ENCODE measurements around the gene PCDHGB7. TPM values are rescaled to one million over a fixed set of nuclear protein-coding genes. Genes with fewer than 3 reads are reported as not detected.

The PCDHGB7 gene
- total RNA-seq, 1 experiment from 2014 or later = 0.54 TPM

GRCh38 chr5:141465351-141465750, 47.9 kb downstream of the PCDHGB7 start:
- Histone ChIP-seq H2AFZ (ENCODE audit: low read depth, low read length, poor library complexity, severe bottlenecking) (no peak overlapping the region), H3K9me3 (ENCODE audit: control insufficient read depth in 1 of 2, insufficient read depth in 1 of 2, low read depth in 1 of 2, low read length in 2 of 2) (no peaks in the 10 kb centered on the region), H3K27me3 (ENCODE audit: insufficient read depth, low read length) (no peaks in the 10 kb centered on the region), H3K36me3 (ENCODE audit: control insufficient read depth in 1 of 2, insufficient read depth in 2 of 2, low read length in 2 of 2) (no peaks in the 10 kb centered on the region), H3K4me3 (replicated peaks in 1 of 2; ENCODE audit: low read depth in 1 of 2, low read length in 2 of 2) (no peak overlapping the region), H3K4me2 (ENCODE audit: low read length) (no peak overlapping the region), H3K9ac (ENCODE audit: low read length) (no peak overlapping the region), H3K27ac (ENCODE audit: low read depth, low read length) (no peak overlapping the region), H4K20me1 (ENCODE audit: insufficient read depth) (no peaks in the 10 kb centered on the region), H3K79me2 (ENCODE audit: insufficient read depth, low read length) (no peaks in the 10 kb centered on the region), H3K9me2 (ENCODE audit: insufficient read depth) (no peaks in the 10 kb centered on the region), H3K4me1 (ENCODE audit: control insufficient read depth in 1 of 2, insufficient read depth in 2 of 2, low read length in 2 of 2) (no peaks in the 10 kb centered on the region)
- intact Hi-C loops (cut with micrococcal nuclease) = no loop called here
- ChIA-PET CTCF (no interaction called here), RAD21 (ENCODE audit: low non-redundant PET in 1 of 2, low total read pairs in 2 of 2, uncharacterized antibody in 2 of 2, unreplicated experiment in 2 of 2) (no interaction called here), POLR2A (no interaction called here)
- ATAC-seq (no peak), DNase-seq (ENCODE audit: low read depth, low spot score) (no peak)
- TF ChIP-seq FOSL1 (IDR thresholded peaks at IDR 0.05; ENCODE audit: low read depth) = no peak
- TF ChIP-seq ZBTB33 (IDR thresholded peaks at IDR 0.05; ENCODE audit: extremely low read depth, insufficient replicate concordance, low read length) = no peak
- no peak for TF ChIP-seq EZH2 (IDR thresholded peaks at IDR 0.05)
- no peak for TF ChIP-seq CEBPB (IDR thresholded peaks at IDR 0.05; ENCODE audit: low read depth)
- TF ChIP-seq RAD21 (IDR thresholded peaks at IDR 0.05; ENCODE audit: low read depth) = no peak
- TF ChIP-seq ZNF274 (IDR thresholded peaks at IDR 0.05; ENCODE audit: low read depth, low read length) = no peak
- TF ChIP-seq MAX (IDR thresholded peaks at IDR 0.05) = no peak
- no peak for TF ChIP-seq TCF7L2 (IDR thresholded peaks at IDR 0.05; ENCODE audit: borderline replicate concordance, extremely low read depth, insufficient read depth, insufficient read length)
- no peak for TF ChIP-seq YY1 (IDR thresholded peaks at IDR 0.05; ENCODE audit: extremely low read depth, insufficient replicate concordance, low read depth, low read length)
- TF ChIP-seq POLR2AphosphoS5 (IDR thresholded peaks at IDR 0.05; ENCODE audit: low read depth, low read length) = no peak
- BruUV-seq (replicated peaks) = no TSS peak

Other genes starting within 250 kb of the PCDHGB7 start
- gene PCDHB7, start 245.0 kb upstream of the PCDHGB7 start, total RNA-seq (2021; ENCODE audit: unreplicated experiment) = not detected
- not detected for gene PCDHB8, start 239.9 kb upstream of the PCDHGB7 start, total RNA-seq (2021; ENCODE audit: unreplicated experiment)
- not detected for gene PCDHB16, start 235.3 kb upstream of the PCDHGB7 start, total RNA-seq (2021; ENCODE audit: unreplicated experiment)
- gene PCDHB9, start 230.5 kb upstream of the PCDHGB7 start, total RNA-seq (2021; ENCODE audit: unreplicated experiment) = 0.07 TPM
- not detected for gene PCDHB10, start 225.3 kb upstream of the PCDHGB7 start, total RNA-seq (2021; ENCODE audit: unreplicated experiment)
- gene PCDHB11, start 218.1 kb upstream of the PCDHGB7 start, total RNA-seq (2021; ENCODE audit: unreplicated experiment) = 0.07 TPM
- not detected for gene PCDHB12, start 209.0 kb upstream of the PCDHGB7 start, total RNA-seq (2021; ENCODE audit: unreplicated experiment)
- 0.22 TPM for gene PCDHB13, start 203.8 kb upstream of the PCDHGB7 start, total RNA-seq (2021; ENCODE audit: unreplicated experiment)
- 0.27 TPM for gene PCDHB14, start 194.3 kb upstream of the PCDHGB7 start, total RNA-seq (2021; ENCODE audit: unreplicated experiment)
- gene PCDHB15, start 172.3 kb upstream of the PCDHGB7 start, total RNA-seq (2021; ENCODE audit: unreplicated experiment) = 0.07 TPM
- 0.42 TPM for gene SLC25A2, start 113.6 kb upstream of the PCDHGB7 start, total RNA-seq (2021; ENCODE audit: unreplicated experiment)
- 40.9 TPM for gene TAF7, start 96.9 kb upstream of the PCDHGB7 start, total RNA-seq (2021; ENCODE audit: unreplicated experiment)
- 0.05 TPM for gene PCDHGA1, start 87.2 kb upstream of the PCDHGB7 start, total RNA-seq (2021; ENCODE audit: unreplicated experiment)
- gene PCDHGA2, start 78.9 kb upstream of the PCDHGB7 start, total RNA-seq (2021; ENCODE audit: unreplicated experiment) = not detected
- gene PCDHGA3, start 73.8 kb upstream of the PCDHGB7 start, total RNA-seq (2021; ENCODE audit: unreplicated experiment) = not detected
- 0.15 TPM for gene PCDHGB1, start 67.6 kb upstream of the PCDHGB7 start, total RNA-seq (2021; ENCODE audit: unreplicated experiment)
- not detected for gene PCDHGA4, start 62.7 kb upstream of the PCDHGB7 start, total RNA-seq (2021; ENCODE audit: unreplicated experiment)
- 0.34 TPM for gene PCDHGB2, start 57.7 kb upstream of the PCDHGB7 start, total RNA-seq (2021; ENCODE audit: unreplicated experiment)
- gene PCDHGA5, start 53.5 kb upstream of the PCDHGB7 start, total RNA-seq (2021; ENCODE audit: unreplicated experiment) = 0.05 TPM
- gene PCDHGB3, start 47.4 kb upstream of the PCDHGB7 start, total RNA-seq (2021; ENCODE audit: unreplicated experiment) = 0.10 TPM
- gene PCDHGA6, start 43.8 kb upstream of the PCDHGB7 start, total RNA-seq (2021; ENCODE audit: unreplicated experiment) = 0.07 TPM
- gene PCDHGA7, start 34.9 kb upstream of the PCDHGB7 start, total RNA-seq (2021; ENCODE audit: unreplicated experiment) = not detected
- gene PCDHGB4, start 30.0 kb upstream of the PCDHGB7 start, total RNA-seq (2021; ENCODE audit: unreplicated experiment) = not detected
- gene PCDHGA8, start 25.0 kb upstream of the PCDHGB7 start, total RNA-seq (2021; ENCODE audit: unreplicated experiment) = not detected
- 0.15 TPM for gene PCDHGB5, start 19.7 kb upstream of the PCDHGB7 start, total RNA-seq (2021; ENCODE audit: unreplicated experiment)
- 0.34 TPM for gene PCDHGA9, start 14.9 kb upstream of the PCDHGB7 start, total RNA-seq (2021; ENCODE audit: unreplicated experiment)
- 0.22 TPM for gene PCDHGB6, start 9.7 kb upstream of the PCDHGB7 start, total RNA-seq (2021; ENCODE audit: unreplicated experiment)
- gene PCDHGA10, start 4.7 kb upstream of the PCDHGB7 start, total RNA-seq (2021; ENCODE audit: unreplicated experiment) = 3.8 TPM
- 0.39 TPM for gene PCDHGA11, start 3.4 kb downstream of the PCDHGB7 start, total RNA-seq (2021; ENCODE audit: unreplicated experiment)
- 0.17 TPM for gene PCDHGA12, start 12.8 kb downstream of the PCDHGB7 start, total RNA-seq (2021; ENCODE audit: unreplicated experiment)
- 1.2 TPM for gene PCDHGC3, start 58.3 kb downstream of the PCDHGB7 start, total RNA-seq (2021; ENCODE audit: unreplicated experiment)
- 0.05 TPM for gene PCDHGC4, start 67.4 kb downstream of the PCDHGB7 start, total RNA-seq (2021; ENCODE audit: unreplicated experiment)
- not detected for gene PCDHGC5, start 71.4 kb downstream of the PCDHGB7 start, total RNA-seq (2021; ENCODE audit: unreplicated experiment)
- 142 TPM for gene DIAPH1, start 201.3 kb downstream of the PCDHGB7 start, total RNA-seq (2021; ENCODE audit: unreplicated experiment)
- 91.9 TPM for gene HDAC3, start 219.2 kb downstream of the PCDHGB7 start, total RNA-seq (2021; ENCODE audit: unreplicated experiment)
- 8.7 TPM for gene RELL2, start 219.3 kb downstream of the PCDHGB7 start, total RNA-seq (2021; ENCODE audit: unreplicated experiment)
- 37.2 TPM for gene FCHSD1, start 233.7 kb downstream of the PCDHGB7 start, total RNA-seq (2021; ENCODE audit: unreplicated experiment)